ENCODE results near the gene TMEM245.

TMEM245 gene

DNA sequence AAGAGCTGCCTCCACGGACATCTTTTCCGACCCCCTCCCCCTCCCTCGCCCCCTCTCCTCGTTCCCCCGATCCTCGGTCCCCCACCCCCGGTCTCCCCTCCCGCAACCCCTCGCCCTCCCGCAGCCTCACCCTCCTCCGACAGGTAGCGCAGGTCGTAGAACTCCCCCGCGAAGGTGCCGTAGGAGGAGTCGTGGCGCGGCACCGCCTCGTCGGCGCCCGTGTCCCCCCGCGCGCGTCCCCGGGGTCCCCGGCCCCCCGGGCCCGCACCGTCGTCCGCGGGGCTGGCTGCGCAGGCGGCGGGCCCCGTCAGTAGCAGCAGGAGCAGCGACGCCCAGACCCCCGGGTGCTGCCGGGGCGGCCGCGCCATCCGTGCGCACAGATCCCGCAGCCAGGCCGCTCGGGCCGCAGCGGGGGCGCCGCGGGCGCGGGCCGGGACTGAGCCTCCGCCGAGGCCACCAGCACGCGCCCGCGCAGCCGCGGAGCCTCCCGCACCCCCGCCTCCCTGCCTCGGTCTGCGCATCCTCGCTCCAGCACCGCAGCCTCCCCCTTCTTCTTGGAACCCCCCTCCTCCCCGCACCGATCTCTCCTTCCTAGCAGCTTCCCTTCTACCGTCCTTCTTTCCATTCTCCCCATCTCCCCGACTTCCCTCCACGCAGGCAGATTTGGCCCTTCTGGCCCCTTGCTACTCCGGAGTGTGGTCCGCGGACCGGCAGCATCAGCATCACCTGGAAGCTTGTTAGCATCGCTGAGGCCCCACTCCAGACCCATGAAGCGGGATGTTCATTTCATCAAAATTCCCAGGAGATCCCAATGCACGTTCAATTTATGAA, 47.2 kb upstream of the TMEM245 start, which contains the start of gene FRRS1L:
FRRS1L (minus strand) TSS at position 479 of the 831 bp plus-strand sequence; CDS start at position 368, 111 bp downstream.
- CTCF ChIA-PET, result interaction anchor here (0.6 to 1.3 kb wide), 4 partner anchors 15 to 353 kb away, joined by 3 to 5 read pairs (median 3); no protein-coding TSS in a partner anchor
- Histone ChIP-seq H3K27ac (ENCODE audit: extremely low read depth, low read depth, low read length) (no peak within 1 kb of the TSS), H3K36me3 (ENCODE audit: control insufficient read depth in 2 of 2, insufficient read depth in 1 of 2, low read length in 2 of 2) (no peaks in the 10 kb centered on the region), H3K4me1 (ENCODE audit: control insufficient read depth, insufficient read depth, low read length) (no peaks in the 10 kb centered on the region; the same call in 1 of the 2 replicates), H3K9me3 (ENCODE audit: control insufficient read depth, insufficient read depth, low read depth, low read length) (no peaks in the 10 kb centered on the region), H3K4me3 (ENCODE audit: low read depth, low read length) (peak within 1 kb of the TSS; percentile 4; the same call in 1 of the 2 replicates)
- TF ChIP-seq, protein P1, sequence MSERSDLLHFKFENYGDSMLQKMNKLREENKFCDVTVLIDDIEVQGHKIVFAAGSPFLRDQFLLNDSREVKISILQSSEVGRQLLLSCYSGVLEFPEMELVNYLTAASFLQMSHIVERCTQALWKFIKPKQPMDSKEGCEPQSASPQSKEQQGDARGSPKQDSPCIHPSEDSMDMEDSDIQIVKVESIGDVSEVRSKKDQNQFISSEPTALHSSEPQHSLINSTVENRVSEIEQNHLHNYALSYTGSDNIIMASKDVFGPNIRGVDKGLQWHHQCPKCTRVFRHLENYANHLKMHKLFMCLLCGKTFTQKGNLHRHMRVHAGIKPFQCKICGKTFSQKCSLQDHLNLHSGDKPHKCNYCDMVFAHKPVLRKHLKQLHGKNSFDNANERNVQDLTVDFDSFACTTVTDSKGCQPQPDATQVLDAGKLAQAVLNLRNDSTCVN (tag by site-specific recombination; optimal IDR thresholded peaks at IDR 0.05), result no peak
- TF ChIP-seq ZNF768 (tag by site-specific recombination; IDR thresholded peaks at IDR 0.05), result no peak
- POLR2A ChIA-PET, result no interaction called here

GRCh38 chr9:109166171-109166770, 46.5 kb upstream of the TMEM245 start:
- Histone ChIP-seq H3K4me3 (ENCODE audit: low read depth, low read length) (no peak overlapping the region), H3K27ac (ENCODE audit: extremely low read depth, low read depth, low read length) (no peak overlapping the region), H3K4me1 (ENCODE audit: control insufficient read depth, insufficient read depth, low read length) (no peaks in the 10 kb centered on the region; the same call in 1 of the 2 replicates), H3K36me3 (ENCODE audit: control insufficient read depth in 2 of 2, insufficient read depth in 1 of 2, low read length in 2 of 2) (no peaks in the 10 kb centered on the region), H3K9me3 (ENCODE audit: control insufficient read depth, insufficient read depth, low read depth, low read length) (no peaks in the 10 kb centered on the region)
- TF ChIP-seq ZNF701 (tag by site-specific recombination; IDR thresholded peaks at IDR 0.05) (no peak), ZNF280D (tag by site-specific recombination; IDR thresholded peaks at IDR 0.05) (no peak), ZBTB1 (tag by site-specific recombination; IDR thresholded peaks at IDR 0.05) (no peak), ZNF501 (tag by site-specific recombination; IDR thresholded peaks at IDR 0.05) (no peak), ZNF155 (tag by site-specific recombination; IDR thresholded peaks at IDR 0.05) (no peak), ZBTB10 (tag by site-specific recombination; IDR thresholded peaks at IDR 0.05) (no peak)
- TF ChIP-seq, protein P2, sequence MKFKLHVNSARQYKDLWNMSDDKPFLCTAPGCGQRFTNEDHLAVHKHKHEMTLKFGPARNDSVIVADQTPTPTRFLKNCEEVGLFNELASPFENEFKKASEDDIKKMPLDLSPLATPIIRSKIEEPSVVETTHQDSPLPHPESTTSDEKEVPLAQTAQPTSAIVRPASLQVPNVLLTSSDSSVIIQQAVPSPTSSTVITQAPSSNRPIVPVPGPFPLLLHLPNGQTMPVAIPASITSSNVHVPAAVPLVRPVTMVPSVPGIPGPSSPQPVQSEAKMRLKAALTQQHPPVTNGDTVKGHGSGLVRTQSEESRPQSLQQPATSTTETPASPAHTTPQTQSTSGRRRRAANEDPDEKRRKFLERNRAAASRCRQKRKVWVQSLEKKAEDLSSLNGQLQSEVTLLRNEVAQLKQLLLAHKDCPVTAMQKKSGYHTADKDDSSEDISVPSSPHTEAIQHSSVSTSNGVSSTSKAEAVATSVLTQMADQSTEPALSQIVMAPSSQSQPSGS (tag by site-specific recombination; IDR thresholded peaks at IDR 0.05; ENCODE audit: low read depth), result no peak
- ChIA-PET POLR2A (no interaction called here), CTCF (interaction anchor here (0.6 to 1.2 kb wide), 3 partner anchors 22 to 353 kb away, joined by 3 to 5 read pairs (median 4); no protein-coding TSS in a partner anchor)

GRCh38 chr9:109164042-109164441, 44.3 kb upstream of the TMEM245 start:
- ChIA-PET CTCF (interaction anchor here (1.8 kb wide), 1 partner anchor 19 kb away, joined by 6 read pairs; no protein-coding TSS in a partner anchor), POLR2A (no interaction called here)
- Histone ChIP-seq H3K4me3 (ENCODE audit: low read depth, low read length) (no peak overlapping the region), H3K27ac (ENCODE audit: extremely low read depth, low read depth, low read length) (no peak overlapping the region), H3K36me3 (ENCODE audit: control insufficient read depth in 2 of 2, insufficient read depth in 1 of 2, low read length in 2 of 2) (no peaks in the 10 kb centered on the region), H3K9me3 (ENCODE audit: control insufficient read depth, insufficient read depth, low read depth, low read length) (no peaks in the 10 kb centered on the region), H3K4me1 (ENCODE audit: control insufficient read depth, insufficient read depth, low read length) (no peaks in the 10 kb centered on the region; the same call in 1 of the 2 replicates)
- no peak for TF ChIP-seq ZNF324 (tag by site-specific recombination; IDR thresholded peaks at IDR 0.05)
- TF ChIP-seq ZNF211 (tag by site-specific recombination; IDR thresholded peaks at IDR 0.05; ENCODE audit: low read depth), result no peak
- TF ChIP-seq KLF16 (tag by site-specific recombination; IDR thresholded peaks at IDR 0.05), result no peak
- no peak for TF ChIP-seq ZBTB44 (tag by site-specific recombination; IDR thresholded peaks at IDR 0.05)
- TF ChIP-seq ZBTB10 (tag by site-specific recombination; IDR thresholded peaks at IDR 0.05), result no peak
- no peak for TF ChIP-seq ZNF394 (tag by site-specific recombination; IDR thresholded peaks at IDR 0.05; ENCODE audit: borderline replicate concordance)
